ENCODE data around the gene TMC6.
"Not testable (repeated sequence)": the region's sequence is repeated elsewhere in the genome, so short reads cannot be mapped to it uniquely, and the experiment has no call there.

Gene TMC6

GRCh38 chr17:78172249-78173051 lies 43.9 kb upstream of the TMC6 start:
- Histone ChIP-seq H3K79me2 (ENCODE audit: insufficient read depth, low read length) (no peaks in the 10 kb centered on the region; the same call in 1 of the 2 replicates), H2AFZ (ENCODE audit: low read length) (no peak overlapping the region), H3K9me2 (replicated peaks; ENCODE audit: low read depth, low read length) (no peaks in the 10 kb centered on the region), H3K4me3 (ENCODE audit: low read length, poor library complexity, severe bottlenecking) (no peak overlapping the region), H4K20me1 (ENCODE audit: insufficient read depth, low read length, poor library complexity, severe bottlenecking) (peaks cover 15% of the 10 kb centered on the region), H3K36me3 (ENCODE audit: insufficient read depth, low read length) (peaks cover 8% of the 10 kb centered on the region; the same call in 1 of the 2 replicates), H3K9ac (ENCODE audit: low read depth, low read length, poor library complexity, severe bottlenecking) (no peak overlapping the region), H3K4me1 (ENCODE audit: insufficient read depth, low read length, poor library complexity, severe bottlenecking) (peaks cover 18% of the 10 kb centered on the region), H3F3A (ENCODE audit: low read depth) (no peaks in the 10 kb centered on the region), H3K9me3 (ENCODE audit: insufficient read depth, low read depth, low read length) (no peaks in the 10 kb centered on the region), H3K27me3 (ENCODE audit: insufficient read depth, low read length, poor library complexity, severe bottlenecking) (no peaks in the 10 kb centered on the region), H3K4me2 (ENCODE audit: low read depth, low read length, poor library complexity, severe bottlenecking) (no peak overlapping the region)
- no peak for TF ChIP-seq EZH2phosphoT487 (IDR thresholded peaks at IDR 0.05; ENCODE audit: borderline replicate concordance)
- TF ChIP-seq CTCF (conservative IDR thresholded peaks at IDR 0.05; ENCODE audit: low read length): no peak

- not testable (repeated sequence) for H3K9me3 ChIP-seq (ENCODE audit: insufficient read depth, low read depth, low read length); H3K36me3 ChIP-seq (ENCODE audit: insufficient read depth, low read length); H3K9ac ChIP-seq (ENCODE audit: low read depth, low read length, poor library complexity, severe bottlenecking); H3K4me2 ChIP-seq (ENCODE audit: low read depth, low read length, poor library complexity, severe bottlenecking); H3K27me3 ChIP-seq (ENCODE audit: insufficient read depth, low read length, poor library complexity, severe bottlenecking); H3K79me2 ChIP-seq (ENCODE audit: insufficient read depth, low read length); H3K4me3 ChIP-seq (ENCODE audit: low read length, poor library complexity, severe bottlenecking); H2AFZ ChIP-seq (ENCODE audit: low read length); H3K9me2 ChIP-seq (replicated peaks; ENCODE audit: low read depth, low read length); H3F3A ChIP-seq (ENCODE audit: low read depth)
- peaks cover 15% of the 10 kb centered on the region for H4K20me1 ChIP-seq (ENCODE audit: insufficient read depth, low read length, poor library complexity, severe bottlenecking)
- H3K4me1 ChIP-seq (ENCODE audit: insufficient read depth, low read length, poor library complexity, severe bottlenecking): peaks cover 18% of the 10 kb centered on the region
Observed at GRCh38 chr17:78171591-78172248, 43.2 kb upstream of the TMC6 start.

- no peak overlapping the region for H3K4me2 ChIP-seq (ENCODE audit: low read depth, low read length, poor library complexity, severe bottlenecking)
- H3K9ac ChIP-seq (ENCODE audit: low read depth, low read length, poor library complexity, severe bottlenecking): no peak overlapping the region
- H3F3A ChIP-seq (ENCODE audit: low read depth): no peaks in the 10 kb centered on the region
- H3K79me2 ChIP-seq (ENCODE audit: insufficient read depth, low read length): no peaks in the 10 kb centered on the region; the same call in 1 of the 2 replicates
- peaks cover 18% of the 10 kb centered on the region for H3K4me1 ChIP-seq (ENCODE audit: insufficient read depth, low read length, poor library complexity, severe bottlenecking)
- no peaks in the 10 kb centered on the region for H3K9me2 ChIP-seq (replicated peaks; ENCODE audit: low read depth, low read length)
- no peaks in the 10 kb centered on the region for H3K27me3 ChIP-seq (ENCODE audit: insufficient read depth, low read length, poor library complexity, severe bottlenecking)
- no peaks in the 10 kb centered on the region for H3K9me3 ChIP-seq (ENCODE audit: insufficient read depth, low read depth, low read length)
- no peak for TF ChIP-seq CTCF (conservative IDR thresholded peaks at IDR 0.05; ENCODE audit: low read length)
- TF ChIP-seq EZH2phosphoT487 (IDR thresholded peaks at IDR 0.05; ENCODE audit: borderline replicate concordance): no peak
- H2AFZ ChIP-seq (ENCODE audit: low read length): no peak overlapping the region
- H3K36me3 ChIP-seq (ENCODE audit: insufficient read depth, low read length): peaks cover 8% of the 10 kb centered on the region; the same call in 1 of the 2 replicates
- peaks cover 15% of the 10 kb centered on the region for H4K20me1 ChIP-seq (ENCODE audit: insufficient read depth, low read length, poor library complexity, severe bottlenecking)
- no peak overlapping the region for H3K4me3 ChIP-seq (ENCODE audit: low read length, poor library complexity, severe bottlenecking)
Observed at GRCh38 chr17:78170692-78171590, 42.4 kb upstream of the TMC6 start.

Data from Loucy (cell line).